RWPE1 (cell line): Measurements from ENCODE around the gene BCKDK.

Source experiments
- CTCF ChIA-PET: fragments of 350-600 bp; sonication (Branson Sonifier 250); formaldehyde crosslinking; extraction: SDS; loops from one replicate; lab custom pipeline; 2021; lab: Yijun Ruan, JAX
- POLR2A ChIA-PET: fragments of 400-600 bp; formaldehyde crosslinking; extraction: SDS; loops from one replicate; lab custom pipeline; 2020; ENCODE audit warnings: antibody characterized with exemption; ENCODE audit not compliant: low non-redundant PET; lab: Yijun Ruan, JAX
- DNase-seq: peaks from one replicate; pipeline ENCODE4 v3.0.0; 2012; ENCODE audit warnings: low spot score
- H3K27ac ChIP-seq: fragments of 450-650 bp; 2 replicates; pipeline ENCODE4 v1.5.1; 2017
- CTCF ChIP-seq: fragments of 450-650 bp; conservative IDR thresholded peaks from 2 replicates; pipeline ENCODE4 v1.5.1; 2017; ENCODE audit warnings: low read depth, mild to moderate bottlenecking

Gene BCKDK

GRCh38 chr16:31082368-31083045, 25.7 kb upstream of the BCKDK start:
- ChIA-PET POLR2A (no interaction called here), CTCF (no interaction called here)

GRCh38 chr16:31083081-31083480, 25.1 kb upstream of the BCKDK start:
- ChIA-PET CTCF (interaction anchor here (0.8 kb wide), 2 partner anchors 97 to 100 kb away, joined by 3 read pairs; no protein-coding TSS in a partner anchor), POLR2A (no interaction called here)
- H3K27ac ChIP-seq, result peak overlapping the region; percentile 67
- DNase-seq, result no peak
- no peak for TF ChIP-seq CTCF

More at GRCh38 chr16:31082368-31083045, 25.7 kb upstream of the BCKDK start:
- no peak for TF ChIP-seq CTCF
- no peak for DNase-seq
- peak overlapping the region; percentile 67 for H3K27ac ChIP-seq

GRCh38 chr16:31083556-31083955, 24.6 kb upstream of the BCKDK start:
- no peak for DNase-seq
- ChIA-PET POLR2A (interaction anchor here (1.1 kb wide), 1 partner anchor 9 kb away, joined by 3 read pairs; the partner anchor contains the start of genes ZNF646 and ZNF668), CTCF (interaction anchor here (0.6 to 0.8 kb wide), 3 partner anchors 54 to 101 kb away, joined by 3 read pairs; no protein-coding TSS in a partner anchor)
- TF ChIP-seq CTCF, result no peak
- peak overlapping the region; percentile 67 for H3K27ac ChIP-seq

GRCh38 chr16:31083981-31084380, 24.2 kb upstream of the BCKDK start:
- POLR2A ChIA-PET, result interaction anchor here (1.1 kb wide), 1 partner anchor 10 kb away, joined by 3 read pairs; the partner anchor contains the start of genes ZNF646 and ZNF668
- CTCF ChIA-PET, result interaction anchor here (0.6 to 0.8 kb wide), 2 partner anchors 54 to 101 kb away, joined by 3 read pairs; no protein-coding TSS in a partner anchor

GRCh38 chr16:31084584-31085302, 23.4 kb upstream of the BCKDK start:
- ChIA-PET POLR2A (interaction anchor here (1.1 kb wide), 1 partner anchor 11 kb away, joined by 3 read pairs; the partner anchor contains the start of genes ZNF646 and ZNF668), CTCF (no interaction called here)
- no peak for DNase-seq
- TF ChIP-seq CTCF, result no peak
- H3K27ac ChIP-seq, result peak overlapping the region; percentile 67

More at GRCh38 chr16:31083981-31084380, 24.2 kb upstream of the BCKDK start:
- no peak for TF ChIP-seq CTCF
- no peak for DNase-seq
- peak overlapping the region; percentile 67 for H3K27ac ChIP-seq

- POLR2A ChIA-PET, result no interaction called here
- H3K27ac ChIP-seq, result peak overlapping the region; percentile 67
- CTCF ChIA-PET, result no interaction called here
- no peak for DNase-seq
- no peak for TF ChIP-seq CTCF
These were observed 22.8 kb upstream of the BCKDK start for GRCh38 chr16:31085411-31085810.
